ENCODE data around the gene TMPO.
"Not testable (repeated sequence)": the region's sequence is repeated elsewhere in the genome, so short reads cannot be mapped to it uniquely, and the experiment has no call there.

Gene TMPO

DNA sequence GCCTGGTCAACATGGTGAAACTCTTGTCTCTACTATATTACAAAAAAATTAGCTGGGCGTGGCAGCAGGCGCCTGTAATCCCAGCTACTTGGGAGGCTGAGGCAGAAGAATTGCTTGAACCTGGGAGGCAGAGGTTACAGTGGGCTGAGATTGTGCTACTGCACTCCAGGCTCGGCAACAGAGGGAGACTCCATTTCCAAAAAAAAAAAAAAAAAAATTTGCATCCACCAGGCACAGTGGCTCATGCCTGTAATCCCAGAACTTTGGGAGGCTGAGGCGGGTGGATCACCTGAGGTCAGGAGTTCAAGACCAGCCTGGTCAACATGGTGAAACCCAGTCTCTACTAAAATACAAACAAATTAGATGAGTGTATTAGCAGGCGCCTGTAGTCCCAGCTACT, 3.6 kb upstream of the TMPO start:
- not testable (repeated sequence) for DNase-seq

DNA sequence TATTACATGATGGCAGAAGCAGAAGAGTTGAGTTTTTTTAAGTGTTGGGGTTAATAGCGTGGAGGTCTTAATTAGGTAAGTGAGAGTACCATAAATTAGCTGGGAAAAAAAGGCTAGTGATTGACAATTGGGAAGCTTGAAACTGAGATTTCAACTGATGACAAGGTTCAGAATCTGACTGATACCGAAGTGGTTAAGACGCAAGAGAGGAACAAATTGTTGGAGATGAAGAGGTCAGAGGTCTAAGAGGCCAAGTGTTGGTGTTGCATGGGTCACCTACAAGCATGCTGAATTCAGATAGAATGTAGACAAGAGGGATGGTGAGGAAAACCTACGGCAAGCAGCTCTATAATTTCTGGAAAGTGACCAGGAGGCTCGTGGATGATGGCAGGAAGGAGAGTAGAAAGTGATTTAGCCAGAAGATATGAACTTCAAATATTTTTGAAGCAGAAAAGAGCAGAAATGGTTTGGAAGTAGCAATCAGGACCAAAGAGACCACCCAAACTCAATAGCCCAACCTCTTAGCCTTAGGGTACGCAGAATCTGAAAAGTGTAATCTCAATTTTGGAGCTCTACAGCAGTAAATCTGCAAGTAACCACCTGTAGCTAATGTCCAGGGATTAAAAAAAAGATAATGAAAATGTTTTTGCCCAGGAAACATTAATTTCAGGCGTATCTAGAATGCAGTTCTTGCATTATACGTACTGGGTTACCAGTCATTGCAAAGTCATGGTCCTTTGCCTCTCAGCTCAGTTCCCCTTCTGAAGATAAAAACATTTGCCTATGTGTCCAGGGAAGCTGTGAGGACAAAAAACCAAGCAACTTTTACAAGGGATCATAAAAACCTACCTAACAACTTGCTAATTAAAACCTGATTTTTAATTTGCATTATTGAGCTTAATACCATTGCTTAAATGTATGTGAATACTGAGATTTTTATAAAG, 1.7 kb upstream of the TMPO start:
- DNase-seq: no peak

DNA sequence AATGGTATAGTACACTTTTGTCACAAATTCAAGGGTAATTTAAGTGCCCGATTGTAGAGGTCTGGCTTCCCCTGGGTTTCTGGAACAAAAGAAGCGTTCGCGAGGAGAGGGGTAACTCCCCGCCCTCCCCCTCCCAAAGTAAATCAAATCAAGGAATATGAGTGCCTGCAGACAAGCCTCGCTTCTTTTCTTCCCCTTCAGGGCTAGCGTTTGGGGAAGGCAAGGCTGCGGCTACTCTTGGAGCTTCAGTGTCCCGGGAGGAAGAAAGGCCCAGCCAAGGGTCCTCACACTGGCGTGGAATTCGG, 456 bp upstream of the TMPO start:
- DNase-seq: no peak

DNA sequence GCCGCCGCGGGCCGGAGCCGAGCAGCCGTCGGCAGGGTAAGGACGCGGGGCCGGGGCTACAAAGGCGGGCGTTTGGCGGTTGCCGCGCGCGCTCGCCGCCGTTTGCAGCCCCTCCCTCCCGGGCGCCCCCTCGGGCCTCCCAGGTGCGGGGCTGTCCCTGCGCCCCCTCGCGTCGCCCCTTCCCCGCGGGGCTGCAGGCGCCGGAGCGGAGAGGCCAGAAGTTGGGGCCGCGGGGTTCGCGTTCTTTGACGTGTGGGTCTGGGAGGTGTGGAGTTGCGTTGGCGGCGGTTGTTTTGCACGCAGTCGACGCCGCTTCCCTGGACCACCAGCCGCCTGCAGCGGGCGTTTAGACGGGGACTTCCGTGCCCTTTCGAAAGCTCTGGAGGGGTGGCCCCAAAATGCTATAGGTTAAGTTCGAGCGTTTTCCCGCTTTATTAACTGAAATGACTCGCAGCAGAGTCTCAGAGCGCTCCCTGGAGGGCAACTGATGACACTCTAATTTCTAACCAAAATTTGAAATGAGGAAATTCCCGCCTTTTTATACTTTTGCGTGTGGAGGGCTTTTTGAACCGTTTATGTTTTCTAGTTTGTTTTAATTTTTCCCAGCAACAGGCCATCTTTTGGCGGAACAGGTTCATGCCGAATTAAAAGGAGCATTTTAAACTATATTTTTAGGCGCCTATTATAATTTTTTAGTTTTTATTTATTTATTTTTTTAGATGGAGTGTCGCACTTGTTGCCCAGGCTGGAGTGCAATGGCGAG, 902 bp downstream of the TMPO start:
- DNase-seq: peak; percentile 77 to 78

DNA sequence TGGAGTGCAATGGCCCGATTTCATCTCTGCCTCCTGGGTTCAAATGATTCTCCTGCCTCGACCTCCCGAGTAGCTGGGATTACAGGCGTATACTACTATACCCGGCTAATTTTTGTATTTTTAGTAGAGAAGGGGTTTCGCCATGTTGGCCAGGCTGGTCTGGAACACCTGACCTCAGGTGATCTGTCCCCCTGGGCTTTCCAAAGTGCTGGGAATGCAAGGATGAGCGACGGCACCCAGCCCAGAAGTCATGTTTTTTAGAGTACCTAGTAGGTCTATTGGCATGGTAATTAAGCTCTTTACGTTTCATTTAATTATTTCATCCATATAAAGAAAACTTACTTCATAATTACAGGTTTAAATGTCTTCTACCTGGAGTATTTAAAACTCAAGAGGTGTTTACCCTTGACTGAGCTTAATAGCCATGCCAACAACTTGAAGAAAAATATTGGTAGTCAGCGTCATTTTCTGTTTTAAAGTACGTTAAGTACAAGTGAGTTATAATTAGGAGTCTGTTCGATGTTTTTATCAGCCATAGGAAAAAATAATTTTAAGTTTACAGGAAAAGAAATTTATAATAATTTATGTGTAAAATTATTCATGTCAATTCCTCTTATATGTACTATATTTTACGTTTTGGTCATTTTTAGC, 4.0 kb downstream of the TMPO start:
- no peak for DNase-seq

- DNase-seq: no peak
Measured at GRCh38 chr12:98530068-98530467, 14.7 kb downstream of the TMPO start.

DNA sequence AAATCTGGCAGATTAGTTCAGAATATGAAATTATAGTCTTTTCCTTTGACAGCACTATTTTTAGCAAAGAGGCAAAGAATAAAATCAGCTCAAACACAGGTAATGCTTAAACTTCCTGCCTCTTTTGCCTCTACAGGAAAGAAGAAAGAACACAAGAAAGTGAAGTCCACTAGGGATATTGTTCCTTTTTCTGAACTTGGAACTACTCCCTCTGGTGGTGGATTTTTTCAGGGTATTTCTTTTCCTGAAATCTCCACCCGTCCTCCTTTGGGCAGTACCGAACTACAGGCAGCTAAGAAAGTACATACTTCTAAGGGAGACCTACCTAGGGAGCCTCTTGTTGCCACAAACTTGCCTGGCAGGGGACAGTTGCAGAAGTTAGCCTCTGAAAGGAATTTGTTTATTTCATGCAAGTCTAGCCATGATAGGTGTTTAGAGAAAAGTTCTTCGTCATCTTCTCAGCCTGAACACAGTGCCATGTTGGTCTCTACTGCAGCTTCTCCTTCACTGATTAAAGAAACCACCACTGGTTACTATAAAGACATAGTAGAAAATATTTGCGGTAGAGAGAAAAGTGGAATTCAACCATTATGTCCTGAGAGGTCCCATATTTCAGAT, 17.4 kb downstream of the TMPO start:
- DNase-seq: peak in 1 of 2 experiments; percentile 26

DNA sequence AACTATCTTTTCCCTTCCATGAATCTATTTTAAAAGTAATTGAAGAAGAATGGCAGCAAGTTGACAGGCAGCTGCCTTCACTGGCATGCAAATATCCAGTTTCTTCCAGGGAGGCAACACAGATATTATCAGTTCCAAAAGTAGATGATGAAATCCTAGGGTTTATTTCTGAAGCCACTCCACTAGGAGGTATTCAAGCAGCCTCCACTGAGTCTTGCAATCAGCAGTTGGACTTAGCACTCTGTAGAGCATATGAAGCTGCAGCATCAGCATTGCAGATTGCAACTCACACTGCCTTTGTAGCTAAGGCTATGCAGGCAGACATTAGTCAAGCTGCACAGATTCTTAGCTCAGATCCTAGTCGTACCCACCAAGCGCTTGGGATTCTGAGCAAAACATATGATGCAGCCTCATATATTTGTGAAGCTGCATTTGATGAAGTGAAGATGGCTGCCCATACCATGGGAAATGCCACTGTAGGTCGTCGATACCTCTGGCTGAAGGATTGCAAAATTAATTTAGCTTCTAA, 18.4 kb downstream of the TMPO start:
- DNase-seq: no peak

DNA sequence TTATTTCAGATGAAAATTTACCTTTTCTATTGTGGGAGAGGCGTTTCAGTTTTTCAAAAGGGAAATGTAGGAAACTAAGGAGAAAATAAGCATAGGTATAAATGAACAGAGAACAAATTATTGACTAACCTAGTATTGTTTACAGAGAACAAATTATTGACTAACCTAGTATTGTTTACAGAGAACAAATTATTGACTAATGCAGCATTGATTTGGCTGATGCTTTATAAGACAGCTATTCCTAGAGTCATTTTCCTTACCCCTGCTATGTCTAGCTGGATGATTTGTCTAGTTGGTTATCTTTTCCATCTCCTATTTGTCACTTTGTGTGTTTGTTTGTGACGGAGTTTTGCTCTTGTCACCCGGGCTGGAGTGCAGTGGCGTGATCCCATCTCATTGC, 22.6 kb downstream of the TMPO start:
- DNase-seq: no peak

DNA sequence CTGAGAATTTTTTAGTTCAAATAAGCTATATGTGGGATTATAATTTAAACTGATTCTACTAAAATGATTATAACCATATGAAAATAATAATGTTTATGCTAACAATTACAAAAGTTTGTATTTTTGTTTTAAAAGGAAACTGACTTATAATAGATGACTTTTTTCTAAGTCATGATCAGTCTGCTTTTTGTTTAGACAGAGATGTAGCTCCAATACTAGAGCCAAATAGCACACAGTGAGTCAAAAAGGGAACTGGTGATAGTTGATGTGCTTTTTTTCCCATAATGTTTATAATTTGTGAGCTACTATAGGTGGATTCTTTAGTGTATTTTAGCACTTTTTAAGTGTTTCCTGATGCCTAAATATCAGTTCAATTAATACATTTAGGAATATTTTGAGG, 28.3 kb downstream of the TMPO start:
- no peak for DNase-seq

DNA sequence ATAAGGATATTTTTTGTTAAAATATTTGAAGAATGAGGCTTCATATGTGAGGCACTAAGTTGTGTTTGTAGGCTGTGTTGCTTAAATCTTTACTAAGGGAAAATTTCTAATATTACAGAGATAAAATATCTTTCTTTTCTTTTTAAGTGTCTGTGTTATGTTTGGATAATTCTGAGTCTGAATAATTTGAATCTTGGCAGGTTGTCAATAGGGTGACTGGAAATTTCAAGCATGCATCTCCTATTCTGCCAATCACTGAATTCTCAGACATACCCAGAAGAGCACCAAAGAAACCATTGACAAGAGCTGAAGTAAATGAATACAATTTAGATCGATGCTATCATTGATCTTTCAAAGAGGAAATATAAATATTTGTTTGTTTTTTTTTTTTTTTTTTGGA, 29.4 kb downstream of the TMPO start:
- DNase-seq: no peak

GRCh38 chr12:98549371-98550110, 34.2 kb downstream of the TMPO start:
- no peak for DNase-seq

DNA sequence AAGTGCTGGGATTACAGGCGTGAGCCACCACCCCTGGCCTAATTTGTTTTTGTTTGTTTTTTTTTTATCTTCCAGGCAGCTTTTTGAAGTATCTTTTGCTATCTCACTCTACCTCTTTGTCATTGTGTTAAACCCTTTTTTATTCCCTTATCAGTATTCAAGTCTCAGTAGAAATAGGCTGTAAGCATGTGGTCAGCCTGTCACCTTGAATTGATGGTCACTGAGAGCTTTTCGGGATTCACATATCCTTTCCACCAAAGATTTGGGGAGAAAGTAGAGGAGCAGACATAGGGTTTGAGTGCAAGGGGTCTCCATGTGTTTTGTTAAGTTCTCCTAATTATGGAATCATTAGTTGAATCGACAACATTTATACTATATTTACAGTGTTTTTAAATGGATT, 36.4 kb downstream of the TMPO start:
- no peak for DNase-seq

DNA sequence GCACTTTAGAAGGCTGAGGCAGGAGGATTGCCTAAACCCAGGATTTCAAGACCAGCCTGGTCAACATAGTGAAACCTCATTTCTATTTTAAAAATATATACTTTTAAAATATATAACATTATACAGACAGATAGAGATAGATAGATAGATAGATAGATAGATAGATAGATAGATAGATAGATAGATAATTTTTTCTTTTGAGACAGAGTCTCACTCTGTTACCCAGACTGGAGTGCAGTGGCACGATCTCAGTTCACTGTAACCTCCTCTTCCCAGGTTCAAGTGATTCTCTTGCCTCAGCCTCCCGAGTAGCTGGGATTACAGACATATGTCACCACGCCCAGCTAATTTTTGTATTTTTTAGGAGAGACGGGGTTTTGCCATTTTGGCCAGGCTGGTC, 42.7 kb downstream of the TMPO start:
- DNase-seq: not testable (repeated sequence)

- no peak for DNase-seq
Measured at GRCh38 chr12:98559666-98560065, 44.3 kb downstream of the TMPO start.

GRCh38 chr12:98561846-98562245, 46.5 kb downstream of the TMPO start:
- no peak for DNase-seq

DNA sequence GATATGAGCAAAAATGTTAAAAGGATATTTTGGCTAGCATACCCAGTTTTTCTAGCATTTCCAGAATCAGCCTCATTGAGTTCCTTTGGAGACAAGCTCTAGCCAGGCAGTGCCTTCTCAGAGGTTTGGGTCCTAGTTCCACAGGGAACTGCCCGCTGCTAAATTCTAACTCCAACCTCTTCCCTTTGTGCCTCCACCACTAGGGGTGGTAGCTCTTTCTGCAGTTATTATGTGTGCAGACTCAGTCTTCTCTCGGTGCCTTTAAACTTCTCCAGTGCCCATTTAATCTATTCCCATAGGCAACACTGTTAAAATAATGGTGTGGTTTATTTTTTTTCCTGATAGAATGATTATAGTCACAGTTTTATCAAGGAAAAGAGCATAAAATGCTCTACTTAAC, 56.6 kb downstream of the TMPO start:
- no peak for DNase-seq

- no peak for DNase-seq
Measured at GRCh38 chr12:98574110-98574509, 58.7 kb downstream of the TMPO start.

- DNase-seq: no peak
Measured at GRCh38 chr12:98575013-98575412, 59.6 kb downstream of the TMPO start.

DNA sequence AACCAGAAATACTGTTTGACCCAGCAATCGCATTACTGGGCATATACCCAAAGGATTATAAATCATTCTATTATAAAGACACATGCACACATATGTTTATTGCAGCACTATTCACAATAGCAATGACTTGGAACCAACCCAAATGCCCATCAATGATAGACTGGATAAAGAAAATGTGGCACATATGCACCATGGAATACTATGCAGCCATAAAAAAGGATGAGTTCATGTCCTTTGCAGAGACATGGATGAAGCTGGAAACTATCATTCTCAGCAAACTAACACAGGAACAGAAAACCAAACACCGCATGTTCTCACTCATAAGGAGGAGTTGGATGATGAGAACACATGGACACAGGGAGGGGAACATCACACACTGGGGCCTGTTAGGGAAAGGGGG, 61.4 kb downstream of the TMPO start:
- DNase-seq: not testable (repeated sequence)

DNA sequence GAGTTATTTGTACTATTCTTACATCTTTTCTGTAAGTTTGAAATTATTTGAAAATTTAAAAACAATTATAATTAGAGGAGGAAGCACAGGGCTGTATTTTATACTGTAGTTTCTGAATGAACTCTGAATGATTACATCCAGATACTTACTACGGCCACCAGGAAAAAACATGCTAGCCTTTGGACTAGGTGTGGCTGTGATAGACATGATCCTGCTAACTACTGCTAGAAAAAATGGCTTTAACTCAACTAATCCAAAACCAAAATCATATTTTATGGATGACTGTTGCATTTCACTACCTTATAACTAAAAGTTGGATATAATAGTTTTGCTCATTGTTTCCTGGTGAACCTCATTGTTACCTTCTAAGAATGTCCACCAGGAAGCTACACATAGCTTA, 63.0 kb downstream of the TMPO start:
- no peak for DNase-seq

DNA sequence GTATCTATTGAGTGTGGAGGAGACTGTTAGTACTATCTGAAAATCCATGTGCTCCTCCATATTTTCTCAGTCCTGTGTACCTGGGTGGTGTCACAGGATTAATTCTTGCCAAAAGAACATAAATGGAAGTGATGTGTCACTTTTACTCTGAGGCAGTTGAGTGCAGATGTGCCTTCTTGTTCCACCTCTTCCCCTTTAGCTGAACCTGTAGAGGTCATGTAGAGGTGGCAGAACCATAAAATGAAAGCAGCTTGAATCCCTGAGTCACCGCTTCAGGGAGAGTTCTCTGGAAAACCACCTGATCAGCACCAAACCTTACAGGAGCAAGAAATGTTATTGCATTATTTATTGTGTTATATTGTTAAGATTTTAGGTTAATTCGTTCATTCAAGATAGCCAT, 63.4 kb downstream of the TMPO start:
- no peak for DNase-seq
